Esophagus squamous epithelium (tissue), 5 donors: ENCODE data around the gene SYPL1. TPM values are rescaled to one million over a fixed set of nuclear protein-coding genes. Genes with fewer than 3 reads are reported as not detected.

Experiments
- DNase-seq: peaks from one replicate; lab custom pipeline; 2025; lab: John Stamatoyannopoulos, UW
- H3K27ac ChIP-seq, 4 donors: fragments of 200-600 bp; sonication (generic); one replicate each; pipeline ENCODE4 v1.5.1; 2016 to 2019; ENCODE audit warnings: mild to moderate bottlenecking in 1 of 4
- H3K27me3 ChIP-seq, 4 donors: fragments of 200-600 bp; sonication (generic); 1 replicate in 3 of 4; 2 replicates in 1 of 4; pipeline versions ENCODE4 v1.5.1 to v1.6.0; 2017 to 2021; ENCODE audit warnings: antibody characterized with exemption in 1 of 4
- H3K36me3 ChIP-seq, 3 donors: fragments of 200-600 bp; sonication (generic); one replicate each; pipeline ENCODE4 v1.5.1; 2016 to 2019
- H3K4me1 ChIP-seq, 3 donors: fragments of 200-600 bp; sonication (generic); one replicate each; pipeline ENCODE4 v1.5.1; 2017 to 2019
- H3K4me3 ChIP-seq, 4 donors: fragments of 200-600 bp; sonication (generic); 1 replicate in 3 of 4; 2 replicates in 1 of 4; pipeline ENCODE4 v1.5.1; 2016 to 2019; ENCODE audit warnings: mild to moderate bottlenecking in 2 of 4, moderate library complexity in 1 of 4
- H3K9me3 ChIP-seq, 3 donors: fragments of 200-600 bp; sonication (generic); one replicate each; pipeline ENCODE4 v1.5.1; 2016 to 2019
- POLR2A ChIP-seq, 4 donors: fragments of 450-650 bp; IDR thresholded peaks; one replicate each; pipeline ENCODE4 v1.6.1; 2017; ENCODE audit warnings: antibody characterized with exemption in 4 of 4, mild to moderate bottlenecking in 4 of 4, moderate library complexity in 3 of 4
- WGBS, 2 donors: methylation state at CpG; one replicate each; pipeline ENCODE4 v1.1.5; 2018; 5-methylcytosine and 5-hydroxymethylcytosine counted together
- intact Hi-C: fragments of 100-400 bp; cut with DNase I; formaldehyde crosslinking; loops from one replicate; pipeline ENCODE4 v1.15.0; 2022
- total RNA-seq, 4 donors: library from RNA; depleted of rRNA; stranded (reverse); fragments of >200 nt; gene quantifications; one replicate each; pipeline ENCODE4 v1.1.0, GENCODE V29; 2016
- TF ChIP-seq, protein P1 (sequence below), 6 experiments: fragments of 450-650 bp in 4 of 6; fragments of 200-600 bp in 2 of 6; sonication (generic) in 2 of 6; IDR thresholded peaks; one replicate each; pipeline ENCODE4 v1.5.1; 2016 to 2019; ENCODE audit warnings: antibody characterized with exemption in 6 of 6, mild to moderate bottlenecking in 4 of 6, moderate library complexity in 4 of 6
- donor health status: DM: yes; HTN: yes; CAD: no.

Gene SYPL1
- total RNA-seq, 4 donors from 2014 or later, result 105 to 170 (median 148) TPM

DNA sequence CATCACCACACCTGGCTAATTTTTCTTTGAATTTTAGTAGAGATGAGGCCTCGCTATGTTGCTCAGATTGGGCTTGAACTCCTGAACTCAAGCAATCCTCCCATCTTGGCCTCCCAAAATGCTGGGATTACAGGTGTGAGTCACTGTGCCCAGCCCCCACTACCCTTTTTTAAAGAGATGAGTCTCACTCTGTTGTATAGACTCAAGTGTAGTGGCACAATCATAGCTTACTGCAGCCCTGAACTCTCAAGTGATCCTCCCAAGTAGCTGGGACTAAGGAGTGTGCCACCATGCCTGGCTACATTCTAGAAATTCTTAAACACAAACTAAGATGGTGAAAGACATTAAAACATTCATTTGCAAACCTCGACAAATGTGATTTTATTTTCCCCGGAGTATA is 12.6 kb downstream of the SYPL1 start:
- H3K9me3 ChIP-seq, result no peaks in the 10 kb centered on the region
- intact Hi-C loops, result no loop called here
- peaks cover 0 to 61% (median 25%) of the 10 kb centered on the region in 3 donors for H3K4me1 ChIP-seq
- no peak for DNase-seq
- no peak for TF ChIP-seq POLR2A (IDR thresholded peaks at IDR 0.05)
- TF ChIP-seq, protein P1, sequence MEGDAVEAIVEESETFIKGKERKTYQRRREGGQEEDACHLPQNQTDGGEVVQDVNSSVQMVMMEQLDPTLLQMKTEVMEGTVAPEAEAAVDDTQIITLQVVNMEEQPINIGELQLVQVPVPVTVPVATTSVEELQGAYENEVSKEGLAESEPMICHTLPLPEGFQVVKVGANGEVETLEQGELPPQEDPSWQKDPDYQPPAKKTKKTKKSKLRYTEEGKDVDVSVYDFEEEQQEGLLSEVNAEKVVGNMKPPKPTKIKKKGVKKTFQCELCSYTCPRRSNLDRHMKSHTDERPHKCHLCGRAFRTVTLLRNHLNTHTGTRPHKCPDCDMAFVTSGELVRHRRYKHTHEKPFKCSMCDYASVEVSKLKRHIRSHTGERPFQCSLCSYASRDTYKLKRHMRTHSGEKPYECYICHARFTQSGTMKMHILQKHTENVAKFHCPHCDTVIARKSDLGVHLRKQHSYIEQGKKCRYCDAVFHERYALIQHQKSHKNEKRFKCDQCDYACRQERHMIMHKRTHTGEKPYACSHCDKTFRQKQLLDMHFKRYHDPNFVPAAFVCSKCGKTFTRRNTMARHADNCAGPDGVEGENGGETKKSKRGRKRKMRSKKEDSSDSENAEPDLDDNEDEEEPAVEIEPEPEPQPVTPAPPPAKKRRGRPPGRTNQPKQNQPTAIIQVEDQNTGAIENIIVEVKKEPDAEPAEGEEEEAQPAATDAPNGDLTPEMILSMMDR (IDR thresholded peaks at IDR 0.05), result no peak
- no peak overlapping the region for H3K27ac ChIP-seq
- no peaks in the 10 kb centered on the region for H3K27me3 ChIP-seq
- WGBS, 2 donors, result 84 to 86% methylated on average over 2 to 3 of the region's 3 CpGs
- H3K36me3 ChIP-seq, result peaks cover 0 to 40% (median 14%) of the 10 kb centered on the region in 3 donors
- no peak overlapping the region for H3K4me3 ChIP-seq

DNA sequence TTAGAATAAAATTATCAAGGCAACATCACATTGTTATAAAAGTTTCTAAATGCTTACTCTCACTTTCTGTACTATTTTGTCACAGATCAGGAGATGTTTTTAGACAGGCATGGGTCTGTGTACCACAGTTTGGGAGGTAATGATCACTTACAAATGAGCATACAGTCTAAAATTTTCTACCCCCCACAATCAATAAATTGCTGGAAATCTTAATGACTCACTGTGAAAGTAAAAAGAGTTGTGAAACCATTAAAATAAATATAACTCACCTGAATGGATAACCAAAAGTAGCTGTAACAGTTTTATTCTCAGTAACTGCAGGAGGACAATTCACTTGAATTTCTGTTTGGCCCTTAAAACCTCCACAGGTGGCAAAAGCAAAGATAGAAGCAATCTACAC is 13.2 kb downstream of the SYPL1 start:
- Histone ChIP-seq H3K36me3 (peaks cover 0 to 46% (median 14%) of the 10 kb centered on the region in 3 donors), H3K9me3 (no peaks in the 10 kb centered on the region), H3K27me3 (no peaks in the 10 kb centered on the region), H3K27ac (no peak overlapping the region), H3K4me1 (peaks cover 0 to 58% (median 20%) of the 10 kb centered on the region in 3 donors), H3K4me3 (no peak overlapping the region)
- DNase-seq, result no peak
- intact Hi-C loops, result no loop called here
- no peak for TF ChIP-seq POLR2A (IDR thresholded peaks at IDR 0.05)
- TF ChIP-seq, protein P1 (IDR thresholded peaks at IDR 0.05), result no peak

DNA sequence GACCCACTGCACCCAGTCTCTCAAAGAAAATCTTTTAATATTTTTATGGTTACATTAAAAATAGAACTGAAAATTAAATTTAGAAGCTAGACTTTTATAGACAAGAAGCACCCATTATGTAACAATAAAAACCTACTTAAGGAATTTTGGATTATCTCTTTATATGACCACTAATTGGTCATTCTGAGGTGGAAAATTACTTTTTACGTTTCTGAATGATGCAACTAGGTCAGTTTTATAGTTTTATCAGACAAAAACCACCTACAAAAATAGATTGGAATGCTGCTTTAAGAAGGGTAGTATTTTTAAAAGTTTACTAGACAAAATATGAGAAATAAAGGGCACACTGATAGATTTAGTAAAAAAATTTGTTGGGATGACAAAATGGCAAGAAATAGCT is 16.5 kb downstream of the SYPL1 start:
- no peaks in the 10 kb centered on the region for H3K9me3 ChIP-seq
- H3K4me1 ChIP-seq, result peaks cover 0 to 46% (median 9%) of the 10 kb centered on the region in 3 donors
- H3K4me3 ChIP-seq, result no peak overlapping the region
- no peak for DNase-seq
- WGBS, 2 donors, result 72 to 87% methylated on average over 1 of the region's 1 CpG
- H3K36me3 ChIP-seq, result peaks cover 0 to 78% (median 14%) of the 10 kb centered on the region in 3 donors
- H3K27ac ChIP-seq, result no peak overlapping the region
- TF ChIP-seq POLR2A (IDR thresholded peaks at IDR 0.05), result no peak
- TF ChIP-seq, protein P1 (IDR thresholded peaks at IDR 0.05), result no peak
- intact Hi-C loops, result no loop called here
- no peaks in the 10 kb centered on the region for H3K27me3 ChIP-seq

DNA sequence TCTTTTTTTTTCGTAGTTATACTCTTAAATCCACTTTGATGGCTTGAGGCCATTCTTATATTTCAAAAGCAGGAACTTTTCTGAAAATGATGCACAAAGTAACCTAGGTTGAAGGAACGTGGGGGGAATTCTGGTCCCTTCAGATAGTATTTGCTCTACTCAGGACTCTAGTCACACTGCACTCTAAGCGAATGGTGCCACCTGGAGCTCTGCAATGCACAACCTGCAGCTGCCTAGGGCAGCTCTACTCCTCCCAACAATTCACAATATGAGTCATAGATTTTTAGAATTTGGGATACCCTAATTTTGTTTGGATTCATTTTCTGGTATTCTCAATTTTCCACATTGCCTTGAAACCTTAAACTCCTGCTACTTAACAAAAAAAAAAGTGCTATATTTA is 17.3 kb downstream of the SYPL1 start:
- no peak for DNase-seq
- no peaks in the 10 kb centered on the region for H3K9me3 ChIP-seq
- WGBS, 2 donors, result 63 to 67% methylated on average over 3 of the region's 3 CpGs
- peak overlapping the region in 1 of 4 donors; percentile 13 for H3K27ac ChIP-seq
- no peaks in the 10 kb centered on the region for H3K27me3 ChIP-seq
- no peak for TF ChIP-seq POLR2A (IDR thresholded peaks at IDR 0.05)
- TF ChIP-seq, protein P1 (IDR thresholded peaks at IDR 0.05), result peak in 2 of 6 experiments; percentile 19 to 34
- no peak overlapping the region for H3K4me3 ChIP-seq
- peaks cover 0 to 37% (median 6%) of the 10 kb centered on the region in 3 donors for H3K4me1 ChIP-seq
- peaks cover 0 to 86% (median 14%) of the 10 kb centered on the region in 3 donors for H3K36me3 ChIP-seq
- intact Hi-C loops, result no loop called here

DNA sequence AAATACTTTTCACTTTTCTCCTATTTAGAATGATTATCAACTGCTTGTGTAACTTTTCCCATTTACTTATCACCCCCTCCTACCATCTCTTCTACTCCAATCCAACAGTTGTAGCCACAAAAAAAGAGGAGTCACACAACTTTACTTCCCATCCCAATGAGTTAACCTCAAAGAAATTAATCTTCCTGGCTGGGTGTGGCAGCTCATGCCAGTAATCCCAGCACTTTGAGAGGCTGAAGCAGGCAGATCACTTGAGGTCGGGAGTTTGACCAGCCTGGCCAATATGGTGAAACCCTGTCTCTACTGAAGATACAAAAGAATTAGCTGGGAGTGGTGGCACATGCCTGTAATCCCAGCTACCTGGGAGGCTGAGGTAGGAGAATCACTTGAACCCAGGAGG is 19.9 kb downstream of the SYPL1 start:
- Histone ChIP-seq H3K9me3 (no peaks in the 10 kb centered on the region), H3K4me3 (no peak overlapping the region), H3K27ac (no peak overlapping the region), H3K4me1 (peaks cover 0 to 25% (median 0%) of the 10 kb centered on the region in 3 donors), H3K27me3 (no peaks in the 10 kb centered on the region), H3K36me3 (peaks cover 0 to 97% (median 17%) of the 10 kb centered on the region in 3 donors)
- WGBS, 2 donors, result 50 to 63% methylated on average over 1 of the region's 1 CpG
- intact Hi-C loops, result no loop called here
- TF ChIP-seq POLR2A (IDR thresholded peaks at IDR 0.05), result no peak
- TF ChIP-seq, protein P1 (IDR thresholded peaks at IDR 0.05), result no peak
- no peak for DNase-seq
